Liver (tissue), 3 donors: ENCODE data around the gene PJA1.

Experiments used
- CTCF ChIP-seq: fragments of 150-350 bp; IDR thresholded peaks from 2 replicates; pipeline ENCODE4 v1.5.1; 2017; ENCODE audit warnings: improper control_type of control experiment, low read depth, low read length; ENCODE audit not compliant: missing input control
- EGR1 ChIP-seq, 2 donors: IDR thresholded peaks; 2 replicates each; pipeline ENCODE4 v1.6.1; 2016 to 2018; ENCODE audit warnings: antibody characterized with exemption in 2 of 2, low read depth in 2 of 2
- FOXA1 ChIP-seq: IDR thresholded peaks from 2 replicates; pipeline ENCODE4 v1.6.1; 2016; ENCODE audit warnings: antibody characterized with exemption
- GABPA ChIP-seq, 2 donors: IDR thresholded peaks in 1 of 2; conservative IDR thresholded peaks in 1 of 2; 2 replicates each; pipeline ENCODE4 v1.6.1; 2016; ENCODE audit warnings: antibody characterized with exemption in 2 of 2, mild to moderate bottlenecking in 1 of 2, moderate library complexity in 1 of 2
- JUND ChIP-seq, 2 donors: IDR thresholded peaks; 2 replicates each; pipeline ENCODE4 v1.6.1; 2016; ENCODE audit warnings: antibody characterized with exemption in 2 of 2
- MAX ChIP-seq: IDR thresholded peaks from 2 replicates; pipeline ENCODE4 v1.6.1; 2016; ENCODE audit warnings: antibody characterized with exemption
- RAD21 ChIP-seq, 2 donors: IDR thresholded peaks; 2 replicates each; pipeline ENCODE4 v1.6.1; 2016; ENCODE audit warnings: antibody characterized with exemption in 2 of 2, mild to moderate bottlenecking in 2 of 2
- REST ChIP-seq: IDR thresholded peaks from 2 replicates; pipeline ENCODE4 v1.6.1; 2016; ENCODE audit warnings: antibody characterized with exemption, mild to moderate bottlenecking
- RXRA ChIP-seq, 2 donors: IDR thresholded peaks; 2 replicates each; pipeline ENCODE4 v1.6.1; 2017 to 2018; ENCODE audit warnings: antibody characterized with exemption in 2 of 2, mild to moderate bottlenecking in 1 of 2
- TAF1 ChIP-seq: conservative IDR thresholded peaks from 2 replicates; pipeline ENCODE4 v1.6.1; 2016; ENCODE audit warnings: antibody characterized with exemption, mild to moderate bottlenecking
- YY1 ChIP-seq: IDR thresholded peaks from 2 replicates; pipeline ENCODE4 v1.6.1; 2016; ENCODE audit warnings: antibody characterized with exemption, mild to moderate bottlenecking
- ZBTB33 ChIP-seq: IDR thresholded peaks from 2 replicates; pipeline ENCODE4 v1.6.1; 2016; ENCODE audit warnings: antibody characterized with exemption
- donor health status: healthy.
- donor health status: healthy.

DNA sequence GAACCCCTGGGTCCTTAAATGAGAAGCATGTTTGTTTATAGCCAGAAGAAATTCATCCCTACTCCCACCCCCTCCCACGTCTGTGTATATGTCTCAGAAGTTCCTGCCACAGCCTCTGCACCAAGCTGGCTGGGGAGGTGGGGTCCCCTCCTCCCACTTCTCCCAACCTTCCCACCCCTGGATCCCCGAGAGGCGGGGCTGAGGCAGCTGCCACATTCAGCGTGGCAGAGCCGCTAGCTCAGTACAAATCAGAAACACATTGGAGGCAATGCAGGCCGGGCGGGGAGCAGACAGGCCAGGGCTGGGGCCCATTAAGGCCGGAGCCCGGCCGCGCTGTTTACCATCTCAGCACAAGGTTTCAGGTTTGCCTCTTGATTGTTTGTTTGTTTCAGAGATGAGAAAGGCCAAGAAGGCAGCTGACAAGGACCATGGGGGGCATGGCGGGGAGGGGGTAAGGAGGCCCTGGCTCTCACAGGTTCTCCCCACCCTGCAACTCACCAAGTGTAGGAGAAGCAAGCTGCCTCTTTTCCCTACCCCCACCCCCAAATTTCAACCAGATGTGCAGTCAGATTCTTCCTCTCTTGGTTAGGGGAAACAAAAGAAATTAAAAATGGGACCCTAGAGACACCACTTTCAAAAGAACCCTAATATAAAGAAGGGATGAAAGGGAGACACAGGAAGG lies 22.3 kb downstream of the PJA1 start:
- TF ChIP-seq MAX: no peak
- TF ChIP-seq REST: no peak
- no peak for TF ChIP-seq CTCF
- no peak for TF ChIP-seq TAF1
- no peak for TF ChIP-seq RAD21 (IDR thresholded peaks at IDR 0.05)
- no peak for TF ChIP-seq EGR1 (IDR thresholded peaks at IDR 0.05; ENCODE audit: low read depth in 2 of 2)
- no peak for TF ChIP-seq ZBTB33
- TF ChIP-seq JUND (IDR thresholded peaks at IDR 0.05): no peak
- TF ChIP-seq GABPA (IDR thresholded peaks at IDR 0.05 in 1 of 2, conservative IDR thresholded peaks at IDR 0.05 in 1 of 2): no peak
- TF ChIP-seq RXRA (IDR thresholded peaks at IDR 0.05): no peak
- no peak for TF ChIP-seq YY1
- TF ChIP-seq FOXA1: no peak
